Activated naive CD4-positive, alpha-beta T cell treated with anti-CD3 and anti-CD28 coated beads for 36 hours (primary cell): ENCODE results near the gene CHMP1A. TPM values are rescaled to one million over a fixed set of nuclear protein-coding genes. Genes with fewer than 3 reads are reported as not detected.

Source experiments
- CTCF ChIA-PET: fragments of 350-600 bp; sonication (Branson Sonifier 250); formaldehyde crosslinking; loops from one replicate; lab custom pipeline; 2021; ENCODE audit warnings: antibody characterized with exemption; lab: Charles Lee
- DNase-seq: peaks from one replicate; pipeline ENCODE4 v3.0.0-alpha.2; 2020
- H3K27ac Mint-ChIP-seq: one replicate; pipeline ENCODE4 v1.8.0; 2021; ENCODE audit warnings: mild to moderate bottlenecking, mixed read lengths
- H3K27me3 Mint-ChIP-seq: one replicate; pipeline ENCODE4 v1.8.0; 2021; ENCODE audit warnings: low read depth, mixed read lengths
- H3K36me3 Mint-ChIP-seq: one replicate; pipeline ENCODE4 v1.8.0; 2021; ENCODE audit warnings: low read depth, mixed read lengths
- H3K4me1 Mint-ChIP-seq: one replicate; pipeline ENCODE4 v1.8.0; 2021; ENCODE audit warnings: low read depth, mixed read lengths
- H3K4me3 Mint-ChIP-seq: one replicate; pipeline ENCODE4 v1.8.0; 2021; ENCODE audit warnings: mild to moderate bottlenecking, moderate library complexity, mixed read lengths
- H3K9me3 Mint-ChIP-seq: one replicate; pipeline ENCODE4 v1.8.0; 2021; ENCODE audit warnings: mixed read lengths
- intact Hi-C: fragments of 100-400 bp; cut with micrococcal nuclease; formaldehyde crosslinking; loops from one replicate; pipeline ENCODE4 v1.15.1; 2023
- total RNA-seq, 2 experiments: library from RNA; stranded (reverse); gene quantifications; one replicate each; pipeline ENCODE4 v1.2.3, GENCODE V29; 2021

Gene CHMP1A
- total RNA-seq, 2 experiments from 2014 or later, result 46.8 to 48.4 TPM

DNA sequence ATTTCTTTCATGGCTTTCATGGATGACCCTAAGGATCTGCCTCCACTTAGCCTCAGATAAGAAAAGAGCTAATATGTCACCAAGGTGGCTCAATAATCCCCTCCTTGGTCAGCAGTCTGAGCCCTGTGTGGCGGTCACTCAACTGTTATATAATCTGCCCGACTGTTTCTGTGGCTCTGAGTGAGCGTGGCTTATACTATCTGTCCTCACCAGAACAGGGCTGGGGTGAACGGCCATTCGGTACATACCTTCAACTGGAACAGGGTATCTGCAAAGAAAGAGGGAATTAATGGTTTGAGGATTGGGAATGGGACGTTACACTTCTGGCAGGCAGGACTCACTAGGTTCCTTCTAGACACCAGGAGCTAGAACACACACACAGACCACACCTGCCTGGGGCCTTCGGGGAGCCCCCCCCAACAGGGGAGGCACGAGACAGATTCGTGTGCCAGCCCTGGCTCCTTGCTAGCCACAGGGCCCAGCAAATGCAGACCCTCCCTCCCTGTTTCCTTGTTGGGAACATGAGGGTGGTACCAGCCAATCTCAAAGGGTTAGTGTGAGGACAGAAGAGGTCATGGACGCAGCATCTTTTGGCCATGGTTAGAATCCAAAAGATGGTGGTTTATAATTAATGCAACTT is 3.7 kb downstream of the CHMP1A start:
- DNase-seq, result no peak
- Mint-ChIP-seq H3K27ac (no peak overlapping the region), H3K27me3 (no peaks in the 10 kb centered on the region), H3K4me1 (peaks cover 29% of the 10 kb centered on the region), H3K36me3 (peaks cover 14% of the 10 kb centered on the region), H3K4me3 (no peak overlapping the region), H3K9me3 (no peaks in the 10 kb centered on the region)
- CTCF ChIA-PET, result interaction anchor here (1.5 kb wide), 1 partner anchor 46 kb away, joined by 6 read pairs; no protein-coding TSS in a partner anchor
- intact Hi-C loops, result loop anchor here (10.0 kb wide), 1 partner anchor 409 kb away; no protein-coding TSS in a partner anchor

DNA sequence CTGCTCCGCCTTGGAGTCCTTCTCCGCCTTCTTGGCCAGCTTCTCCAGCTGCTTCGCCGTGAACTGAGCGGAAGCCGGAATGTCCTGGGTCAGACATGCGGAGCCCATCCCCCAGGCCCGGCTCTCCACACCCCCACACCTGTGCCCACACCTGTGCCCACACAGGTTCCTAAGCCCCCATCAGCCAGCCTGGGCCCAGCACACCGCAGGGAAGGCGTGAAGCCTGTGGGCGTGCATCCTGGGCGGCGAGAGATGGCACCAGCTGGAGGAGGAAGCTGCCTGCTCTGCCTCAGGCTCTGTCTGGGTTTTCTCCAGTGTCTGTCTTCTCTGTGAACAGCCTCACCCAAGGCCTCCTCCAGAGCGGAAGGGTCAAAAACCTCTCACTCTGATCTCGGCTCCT is 5.9 kb downstream of the CHMP1A start:
- Mint-ChIP-seq H3K36me3 (peaks cover 11% of the 10 kb centered on the region), H3K4me3 (no peak overlapping the region)

GRCh38 chr16:89646906-89647305 is 10.6 kb downstream of the CHMP1A start:
- Mint-ChIP-seq H3K4me1 (no peaks in the 10 kb centered on the region), H3K36me3 (peaks cover 14% of the 10 kb centered on the region), H3K9me3 (no peaks in the 10 kb centered on the region), H3K4me3 (no peak overlapping the region), H3K27ac (no peak overlapping the region), H3K27me3 (no peaks in the 10 kb centered on the region)
- intact Hi-C loops, result no loop called here
- CTCF ChIA-PET, result no interaction called here
- DNase-seq, result no peak

More for the DNA sequence above, 5.9 kb downstream of the CHMP1A start:
- no peak for DNase-seq
- Mint-ChIP-seq H3K4me1 (peaks cover 21% of the 10 kb centered on the region), H3K27ac (no peak overlapping the region), H3K27me3 (no peaks in the 10 kb centered on the region), H3K9me3 (no peaks in the 10 kb centered on the region)
- intact Hi-C loops, result loop anchor here (10.0 kb wide), 1 partner anchor 407 kb away; no protein-coding TSS in a partner anchor
- CTCF ChIA-PET, result no interaction called here

- H3K4me3 Mint-ChIP-seq, result no peak overlapping the region
- H3K36me3 Mint-ChIP-seq, result peaks cover 14% of the 10 kb centered on the region
- CTCF ChIA-PET, result no interaction called here
- no peaks in the 10 kb centered on the region for H3K9me3 Mint-ChIP-seq
- no peaks in the 10 kb centered on the region for H3K4me1 Mint-ChIP-seq
- H3K27me3 Mint-ChIP-seq, result no peaks in the 10 kb centered on the region
- intact Hi-C loops, result no loop called here
- H3K27ac Mint-ChIP-seq, result no peak overlapping the region
- no peak for DNase-seq
Observed at GRCh38 chr16:89646270-89646669, 11.2 kb downstream of the CHMP1A start.

DNA sequence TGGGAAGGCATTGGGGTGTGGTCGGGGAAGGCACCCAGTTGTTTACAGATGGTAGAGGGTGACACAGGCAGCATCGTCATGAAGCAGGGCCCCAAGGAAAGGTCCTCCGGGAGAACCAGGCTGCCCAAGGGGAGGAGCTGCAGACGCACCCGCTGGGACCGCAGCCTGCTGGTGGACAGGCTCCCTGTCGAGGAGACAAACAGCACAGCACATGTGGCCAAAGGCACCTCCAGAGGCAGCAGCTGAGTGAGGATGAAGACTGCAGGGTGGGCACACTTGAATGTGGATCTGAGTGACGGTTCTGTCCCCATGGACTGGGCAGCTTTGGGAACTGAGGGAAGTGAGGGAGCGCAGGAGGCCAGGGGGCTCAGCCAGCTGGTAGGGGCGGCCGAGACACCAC is 12.4 kb downstream of the CHMP1A start:
- intact Hi-C loops, result no loop called here
- Mint-ChIP-seq H3K4me3 (no peak overlapping the region), H3K4me1 (peaks cover 7% of the 10 kb centered on the region), H3K27me3 (no peaks in the 10 kb centered on the region), H3K27ac (no peak overlapping the region), H3K36me3 (peaks cover 13% of the 10 kb centered on the region), H3K9me3 (no peaks in the 10 kb centered on the region)
- CTCF ChIA-PET, result interaction anchor here (0.6 kb wide), 1 partner anchor 47 kb away, joined by 3 read pairs; no protein-coding TSS in a partner anchor
- DNase-seq, result no peak

- no peak for DNase-seq
- H3K9me3 Mint-ChIP-seq, result no peaks in the 10 kb centered on the region
- H3K4me3 Mint-ChIP-seq, result no peak overlapping the region
- peaks cover 7% of the 10 kb centered on the region for H3K36me3 Mint-ChIP-seq
- peaks cover 7% of the 10 kb centered on the region for H3K4me1 Mint-ChIP-seq
- no peaks in the 10 kb centered on the region for H3K27me3 Mint-ChIP-seq
- intact Hi-C loops, result loop anchor here (5.0 kb wide), 1 partner anchor 42 kb away; no protein-coding TSS in a partner anchor
- no peak overlapping the region for H3K27ac Mint-ChIP-seq
- CTCF ChIA-PET, result interaction anchor here (1.1 kb wide), 1 partner anchor 68 kb away, joined by 4 read pairs; the partner anchor contains the start of gene CPNE7
Observed at GRCh38 chr16:89643769-89644300, 13.7 kb downstream of the CHMP1A start.

DNA sequence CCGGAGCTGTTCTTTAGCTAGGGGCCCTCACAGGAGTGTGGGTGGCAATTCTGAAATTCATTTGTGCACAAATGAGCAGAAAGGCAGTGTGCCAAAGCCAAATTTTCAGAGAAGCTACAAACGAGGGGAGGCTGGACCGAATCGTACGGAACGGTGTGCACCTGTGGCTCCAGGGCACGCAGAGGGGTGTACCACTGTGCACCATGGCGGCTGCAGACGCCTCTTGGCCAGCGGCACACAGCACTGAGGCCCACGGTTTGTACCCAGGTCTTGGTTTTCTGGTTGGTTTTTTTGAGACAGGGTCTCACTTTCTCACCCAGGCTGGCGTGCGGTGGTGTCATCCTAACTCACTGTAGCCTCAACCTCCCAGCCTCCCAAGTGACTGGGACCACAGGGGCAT is 14.9 kb downstream of the CHMP1A start:
- Mint-ChIP-seq H3K4me1 (peaks cover 7% of the 10 kb centered on the region), H3K4me3 (no peak overlapping the region), H3K27ac (no peak overlapping the region), H3K36me3 (peaks cover 5% of the 10 kb centered on the region), H3K9me3 (no peaks in the 10 kb centered on the region), H3K27me3 (no peaks in the 10 kb centered on the region)
- DNase-seq, result no peak
- CTCF ChIA-PET, result interaction anchor here (1.0 to 1.3 kb wide), 3 partner anchors 29 to 67 kb away, joined by 3 to 4 read pairs (median 3); partner anchors contain the start of genes CPNE7 and SPATA2L
- intact Hi-C loops, result loop anchor here (5.0 kb wide), 1 partner anchor 40 kb away; no protein-coding TSS in a partner anchor

DNA sequence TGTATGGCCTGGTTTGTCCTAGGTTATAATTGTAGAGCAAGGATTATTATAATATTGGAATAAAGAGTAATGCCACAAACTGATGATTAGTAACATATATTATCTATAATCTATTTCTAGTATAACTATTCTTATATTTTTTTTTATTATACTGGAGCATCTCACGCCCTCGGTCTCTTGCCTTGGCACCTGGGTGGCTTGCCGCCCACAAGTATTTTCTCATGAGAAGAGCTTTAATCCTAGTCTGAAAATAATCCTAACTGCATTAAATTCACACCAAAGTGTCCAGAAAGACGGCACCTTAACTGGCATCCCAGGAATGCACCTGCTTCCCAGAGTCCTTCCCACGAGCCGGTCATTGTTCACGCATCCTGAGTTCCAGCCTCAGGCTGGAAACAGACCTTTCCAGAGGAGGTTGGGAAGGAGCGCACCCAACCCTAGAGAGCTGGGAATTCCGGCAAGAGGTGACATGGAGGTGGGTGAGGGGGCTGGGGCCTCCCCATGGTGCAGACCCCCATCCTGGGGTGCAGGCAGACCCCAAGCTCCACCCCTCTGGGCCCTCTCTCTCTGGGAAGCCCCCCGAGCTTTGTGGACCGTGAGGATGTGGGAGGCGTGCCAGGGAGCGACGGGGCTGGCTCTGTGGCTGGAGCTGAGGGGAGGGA is 15.9 kb downstream of the CHMP1A start:
- intact Hi-C loops, result loop anchor here (1.0 to 5.0 kb wide), 2 partner anchors 39 to 67 kb away; no protein-coding TSS in a partner anchor
- no peak for DNase-seq
- no peak overlapping the region for H3K27ac Mint-ChIP-seq
- H3K4me3 Mint-ChIP-seq, result no peak overlapping the region
- no peaks in the 10 kb centered on the region for H3K27me3 Mint-ChIP-seq
- H3K9me3 Mint-ChIP-seq, result no peaks in the 10 kb centered on the region
- H3K36me3 Mint-ChIP-seq, result peaks cover 5% of the 10 kb centered on the region
- peaks cover 7% of the 10 kb centered on the region for H3K4me1 Mint-ChIP-seq
- CTCF ChIA-PET, result interaction anchor here (0.6 to 2.0 kb wide), 6 partner anchors 9 to 273 kb away, joined by 3 to 6 read pairs (median 4); no protein-coding TSS in a partner anchor

DNA sequence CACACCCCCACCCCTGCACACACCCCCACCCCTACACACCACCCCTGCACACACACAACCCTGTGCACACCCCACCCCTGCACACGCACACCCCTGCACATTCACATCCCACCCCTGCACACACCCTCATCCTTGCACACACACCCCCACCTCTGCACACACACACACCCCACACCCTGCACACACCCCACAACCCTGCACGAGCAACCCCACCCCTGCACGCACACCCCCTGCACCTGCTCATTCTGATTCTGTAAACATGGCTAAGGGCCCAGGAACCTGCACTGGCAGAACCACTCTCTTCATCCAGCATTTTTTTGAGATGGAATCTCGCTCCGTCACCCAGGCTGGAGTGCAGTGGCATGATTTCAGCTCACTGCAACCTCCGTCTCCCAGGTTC is 18.1 kb downstream of the CHMP1A start:
- Mint-ChIP-seq H3K9me3 (no peaks in the 10 kb centered on the region), H3K27ac (no peak overlapping the region), H3K4me3 (no peak overlapping the region), H3K4me1 (peaks cover 7% of the 10 kb centered on the region), H3K27me3 (peaks cover 3% of the 10 kb centered on the region), H3K36me3 (no peaks in the 10 kb centered on the region)
- intact Hi-C loops, result no loop called here
- CTCF ChIA-PET, result interaction anchor here (1.4 kb wide), 1 partner anchor 37 kb away, joined by 4 read pairs; no protein-coding TSS in a partner anchor
- no peak for DNase-seq

DNA sequence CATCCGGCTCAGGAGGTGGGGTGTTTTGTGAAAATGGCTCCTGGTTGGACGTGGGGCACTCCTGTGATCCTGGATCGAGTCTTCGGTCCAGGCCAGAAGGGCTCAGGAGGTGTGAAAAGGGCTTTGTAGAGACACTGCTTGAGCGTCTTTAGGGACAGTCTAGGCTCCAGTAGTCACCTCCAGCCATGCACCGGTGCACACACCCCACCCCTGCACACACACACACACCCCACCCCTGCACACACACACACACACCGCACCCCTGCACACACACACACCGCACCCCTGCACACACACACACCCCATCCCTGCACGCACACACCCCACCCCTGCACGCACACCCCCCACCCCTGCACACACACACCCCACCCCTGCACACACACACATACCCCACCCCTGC is 19.1 kb downstream of the CHMP1A start:
- Mint-ChIP-seq H3K36me3 (no peaks in the 10 kb centered on the region), H3K4me1 (peaks cover 7% of the 10 kb centered on the region)

DNA sequence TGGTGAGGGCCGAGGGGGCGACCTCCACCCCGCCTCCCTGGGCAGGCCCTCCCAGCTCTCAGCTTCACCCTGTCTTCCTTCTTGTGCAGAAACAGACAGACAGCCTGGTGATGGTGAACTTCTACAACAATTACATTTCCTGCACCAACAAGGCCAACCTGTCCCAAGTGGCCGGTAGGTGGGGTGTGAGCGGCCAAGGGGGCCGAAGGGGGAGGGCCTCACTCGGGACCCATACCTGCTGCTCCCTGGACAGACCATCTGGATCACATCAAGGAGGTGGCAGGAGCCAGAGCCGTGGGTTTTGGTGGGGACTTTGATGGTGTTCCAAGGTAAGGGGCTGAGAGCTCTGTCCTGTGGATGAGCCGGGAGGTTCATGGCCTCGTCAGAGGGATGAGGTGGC is 20.1 kb downstream of the CHMP1A start:
- peaks cover 7% of the 10 kb centered on the region for H3K4me1 Mint-ChIP-seq
- DNase-seq, result no peak
- peaks cover 3% of the 10 kb centered on the region for H3K27me3 Mint-ChIP-seq
- H3K9me3 Mint-ChIP-seq, result no peaks in the 10 kb centered on the region
- H3K4me3 Mint-ChIP-seq, result no peak overlapping the region
- CTCF ChIA-PET, result interaction anchor here (0.6 kb wide), 1 partner anchor 175 kb away, joined by 3 read pairs; no protein-coding TSS in a partner anchor
- intact Hi-C loops, result no loop called here
- H3K27ac Mint-ChIP-seq, result no peak overlapping the region
- no peaks in the 10 kb centered on the region for H3K36me3 Mint-ChIP-seq

More for the DNA sequence above, 19.1 kb downstream of the CHMP1A start:
- Mint-ChIP-seq H3K27me3 (peaks cover 3% of the 10 kb centered on the region), H3K9me3 (no peaks in the 10 kb centered on the region), H3K4me3 (no peak overlapping the region), H3K27ac (no peak overlapping the region)
- intact Hi-C loops, result no loop called here
- CTCF ChIA-PET, result no interaction called here
- DNase-seq, result no peak

GRCh38 chr16:89636663-89637062 is 20.8 kb downstream of the CHMP1A start:
- H3K9me3 Mint-ChIP-seq, result no peaks in the 10 kb centered on the region
- H3K4me3 Mint-ChIP-seq, result no peak overlapping the region
- H3K36me3 Mint-ChIP-seq, result no peaks in the 10 kb centered on the region
- CTCF ChIA-PET, result no interaction called here
- H3K27ac Mint-ChIP-seq, result no peak overlapping the region
- intact Hi-C loops, result no loop called here
- peaks cover 7% of the 10 kb centered on the region for H3K4me1 Mint-ChIP-seq
- peaks cover 3% of the 10 kb centered on the region for H3K27me3 Mint-ChIP-seq
- no peak for DNase-seq
